ENCODE results near the gene GPR135. TPM values are rescaled to one million over a fixed set of nuclear protein-coding genes. Genes with fewer than 3 reads are reported as not detected.
A peak's percentile ranks its signal among the peaks of the same experiment; 100 is the strongest.
"Not testable (repeated sequence)": the region's sequence is repeated elsewhere in the genome, so short reads cannot be mapped to it uniquely, and the experiment has no call there.

GPR135 gene
- total RNA-seq, 1 donor from 2014 or later: 6.5 TPM

- DNase-seq (ENCODE audit: low read depth): no peak
These were observed 10.5 kb upstream of the GPR135 start for GRCh38 chr14:59475709-59476108.

DNA sequence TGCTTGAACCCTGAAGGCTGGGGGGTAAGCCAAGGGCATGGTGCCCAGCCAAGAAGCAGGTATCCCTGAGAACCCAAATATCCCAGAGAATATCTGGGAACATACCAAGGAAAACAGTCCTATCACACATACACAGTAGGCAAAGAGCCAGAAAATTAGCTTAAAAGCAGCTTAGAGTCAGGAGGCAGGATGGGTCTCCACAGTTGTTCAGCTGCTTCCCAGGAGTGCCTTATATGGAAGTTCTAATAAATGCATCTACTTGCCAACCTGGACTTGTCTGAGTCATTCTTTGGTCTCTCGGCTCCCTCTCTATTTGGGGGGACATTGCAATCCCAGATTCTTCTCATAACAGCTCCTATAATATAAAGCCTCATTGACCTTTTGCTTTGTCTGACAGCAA, 9.0 kb upstream of the GPR135 start:
- peak; percentile 81 for DNase-seq (ENCODE audit: low read depth)

DNA sequence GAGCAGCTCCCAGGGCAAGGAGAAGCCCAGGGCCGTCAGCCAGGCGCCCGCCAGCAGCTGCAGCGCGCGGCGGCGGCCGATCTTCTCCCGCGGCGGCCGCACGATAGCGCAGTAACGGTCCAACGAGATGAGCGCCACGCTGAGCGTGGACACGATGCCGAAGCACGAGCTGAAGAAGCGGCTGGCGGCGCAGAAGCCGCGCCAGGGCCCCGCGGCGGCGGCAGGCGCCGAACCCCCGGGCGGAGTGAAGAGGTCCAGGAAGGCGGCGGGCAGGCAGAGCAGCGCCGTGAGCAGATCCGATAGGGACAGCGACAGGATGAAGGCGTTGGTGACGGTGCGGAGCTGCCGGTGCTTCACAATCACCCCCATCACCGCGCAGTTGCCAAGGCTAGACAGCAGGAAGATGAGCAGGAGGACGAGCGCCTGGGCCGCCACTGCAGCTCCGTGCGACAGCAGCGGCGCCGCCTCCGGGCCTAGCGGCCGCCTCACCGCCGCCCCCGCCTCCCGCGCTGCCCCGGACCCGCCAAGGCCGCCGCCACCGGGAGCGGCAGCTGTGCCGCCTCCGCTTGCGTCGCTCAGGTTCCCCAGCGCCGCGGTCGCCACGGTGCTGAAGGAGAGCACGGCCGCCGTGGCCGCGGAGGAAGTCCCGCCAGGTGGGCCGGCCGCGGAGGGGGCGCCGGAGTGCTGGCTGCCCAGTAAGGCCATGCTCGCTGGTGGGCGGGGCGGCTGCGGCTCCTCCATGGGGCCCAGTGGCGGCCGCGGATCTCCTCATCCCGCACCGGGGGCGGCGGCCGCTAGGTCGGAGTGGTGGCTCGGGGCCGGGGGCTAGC, 479 bp downstream of the GPR135 start:
- DNase-seq (ENCODE audit: low read depth): peak; percentile 24

DNA sequence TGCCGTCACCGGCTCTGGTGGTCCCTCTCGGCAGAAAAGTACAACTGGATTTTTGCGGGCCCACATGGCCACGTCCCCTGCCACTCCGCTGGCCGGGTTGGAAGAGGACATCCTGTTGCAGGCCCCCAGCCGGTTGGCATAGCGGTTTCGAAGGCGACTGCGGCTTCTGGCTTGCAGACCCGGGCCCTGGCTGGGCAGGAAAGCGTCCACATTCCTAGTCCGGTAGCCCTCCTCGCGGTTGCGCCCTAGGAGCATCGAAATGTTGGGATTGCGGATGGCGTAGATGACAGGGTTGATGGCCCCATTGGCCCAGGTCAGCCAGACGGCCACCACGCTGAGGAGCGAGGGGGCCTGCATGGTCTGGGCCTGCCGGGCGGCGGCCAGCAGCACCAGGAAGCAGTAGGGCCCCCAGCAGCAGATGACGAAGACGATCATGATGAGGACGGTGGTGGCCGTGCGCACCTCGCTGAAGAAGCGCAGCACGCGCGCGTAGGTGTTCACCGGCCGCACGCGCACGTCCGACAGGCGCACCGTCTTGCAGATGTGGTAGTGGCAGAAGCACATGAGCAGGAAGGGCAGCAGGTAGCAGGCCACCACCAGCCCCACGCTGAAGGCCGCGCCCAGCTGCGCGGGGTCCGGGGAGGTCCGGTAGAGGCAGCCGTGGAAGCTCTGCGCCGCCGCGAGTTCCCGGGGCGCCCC, 1.2 kb downstream of the GPR135 start:
- no peak for DNase-seq (ENCODE audit: low read depth)

GRCh38 chr14:59461891-59462290, 3.3 kb downstream of the GPR135 start:
- no peak for DNase-seq (ENCODE audit: low read depth)

DNA sequence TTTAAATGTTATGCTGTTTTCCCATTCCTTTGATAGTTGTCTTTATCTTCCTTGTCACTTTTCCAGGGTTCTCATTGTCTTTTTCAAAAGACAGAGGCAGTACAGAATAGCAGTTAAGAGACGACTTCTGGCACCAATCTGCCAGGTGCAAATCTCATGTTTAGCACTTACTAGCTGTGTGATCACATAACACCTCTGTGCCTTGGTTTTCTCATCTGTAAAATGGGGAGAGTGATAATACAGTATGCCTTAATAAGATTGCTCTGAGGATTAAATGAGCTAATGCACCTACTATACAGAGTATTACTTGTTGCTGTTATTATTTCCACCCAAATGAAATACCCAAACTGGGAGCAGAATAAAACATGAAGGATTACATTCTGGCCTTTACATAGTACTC, 4.8 kb downstream of the GPR135 start:
- DNase-seq (ENCODE audit: low read depth): no peak

DNA sequence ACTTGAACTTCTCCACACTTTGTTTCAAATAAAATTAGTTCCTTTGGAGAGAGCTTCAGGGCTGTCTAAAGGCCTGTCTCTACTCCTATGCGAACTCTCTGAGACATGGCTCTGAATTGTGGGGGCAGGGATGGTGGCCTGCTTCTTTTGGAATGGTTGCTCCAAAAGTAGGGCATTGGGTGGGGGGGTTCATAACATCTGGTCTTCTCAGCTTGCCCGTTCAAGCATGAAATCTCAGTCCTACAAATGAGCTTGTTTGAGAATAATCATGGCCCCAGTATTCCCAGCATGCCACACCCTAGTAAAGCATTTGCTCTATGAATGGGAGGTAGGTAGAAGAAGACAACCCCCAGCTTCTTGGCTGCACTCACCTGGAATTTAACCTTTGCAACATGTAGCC, 6.7 kb downstream of the GPR135 start:
- DNase-seq (ENCODE audit: low read depth): no peak

DNA sequence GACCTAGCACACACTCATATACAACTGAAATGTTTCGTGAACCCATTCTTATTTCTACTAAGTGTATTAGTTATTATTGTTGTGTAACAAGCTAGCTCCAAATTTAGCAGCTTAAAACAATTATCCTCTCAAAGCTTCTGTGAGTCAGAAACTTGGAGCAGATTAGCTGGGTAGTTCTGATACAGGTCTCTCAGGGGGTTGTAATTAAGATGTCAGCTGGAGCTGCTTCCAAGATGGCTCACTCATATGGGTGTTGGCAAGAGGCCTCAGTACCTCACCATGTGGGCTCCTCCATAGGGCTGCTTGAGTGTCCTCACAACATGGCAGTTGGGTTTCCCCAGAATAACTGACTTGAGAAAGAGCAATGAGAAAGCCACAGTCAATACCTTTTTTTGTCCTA, 9.8 kb downstream of the GPR135 start:
- peak; percentile 32 for DNase-seq (ENCODE audit: low read depth)

GRCh38 chr14:59454139-59454538, 11.0 kb downstream of the GPR135 start:
- peak; percentile 84 for DNase-seq (ENCODE audit: low read depth)

DNA sequence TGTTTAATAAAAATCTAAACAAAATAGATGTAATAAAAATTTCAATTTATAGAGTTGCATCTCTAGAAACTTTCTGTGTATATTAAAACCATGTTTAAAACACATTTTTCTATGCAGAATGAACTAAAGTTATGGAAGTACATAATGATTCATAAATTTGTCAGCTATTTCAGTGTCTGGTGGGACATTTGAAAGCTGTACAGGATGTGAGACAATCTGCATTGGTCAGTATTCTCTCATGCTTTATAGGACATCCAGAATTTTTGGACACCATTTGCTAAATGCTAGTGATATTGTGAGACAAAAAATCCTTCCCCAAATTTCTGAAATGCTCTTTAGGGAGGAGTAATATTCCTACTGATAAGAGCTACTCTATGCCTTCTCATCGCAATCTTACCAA, 13.3 kb downstream of the GPR135 start:
- no peak for DNase-seq (ENCODE audit: low read depth)

DNA sequence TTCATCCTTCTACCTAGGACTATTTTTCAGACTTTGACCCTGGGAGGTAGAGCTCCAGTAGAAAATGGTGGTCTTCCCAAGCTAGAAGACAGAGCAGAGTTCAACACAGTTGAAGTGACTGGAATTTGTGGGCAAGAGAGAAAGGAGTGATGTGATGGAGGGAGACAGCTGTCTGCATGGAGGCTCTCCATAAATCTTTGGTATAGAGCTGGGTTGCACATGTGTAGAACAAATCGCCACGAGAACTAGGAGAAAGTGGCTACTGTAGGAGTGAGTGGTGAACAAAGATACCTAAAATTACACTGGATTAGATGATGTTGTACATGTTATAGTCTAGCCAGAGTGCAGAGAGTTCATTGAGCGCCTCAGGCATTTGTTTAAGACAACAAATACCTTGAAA, 14.5 kb downstream of the GPR135 start:
- DNase-seq (ENCODE audit: low read depth): peak; percentile 71

GRCh38 chr14:59448673-59449072, 16.5 kb downstream of the GPR135 start:
- DNase-seq (ENCODE audit: low read depth): not testable (repeated sequence)

- no peak for DNase-seq (ENCODE audit: low read depth)
These were observed 25.8 kb downstream of the GPR135 start for GRCh38 chr14:59439256-59439965.

GRCh38 chr14:59438195-59438647, 27.0 kb downstream of the GPR135 start:
- peak; percentile 46 for DNase-seq (ENCODE audit: low read depth)

GRCh38 chr14:59435987-59436386, 29.2 kb downstream of the GPR135 start:
- no peak for DNase-seq (ENCODE audit: low read depth)

DNA sequence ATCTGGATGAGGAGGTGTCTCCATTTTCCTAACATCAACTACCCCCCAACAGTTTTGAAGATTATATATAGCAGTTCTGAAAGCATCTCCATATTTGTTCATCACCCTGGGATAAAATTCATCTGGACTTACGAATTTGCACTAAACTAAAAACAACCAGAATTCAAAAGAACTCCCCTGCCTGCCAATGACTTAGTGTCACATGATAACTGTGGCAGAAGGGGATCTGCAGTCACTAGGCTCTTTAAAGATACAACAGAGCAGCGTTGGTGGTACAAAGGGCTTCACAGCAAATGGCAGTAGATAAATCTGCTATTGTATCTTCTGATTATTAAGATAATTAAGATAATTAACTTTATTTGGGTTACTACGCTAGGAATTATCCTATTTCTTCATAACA, 30.1 kb downstream of the GPR135 start:
- DNase-seq (ENCODE audit: low read depth): no peak

DNA sequence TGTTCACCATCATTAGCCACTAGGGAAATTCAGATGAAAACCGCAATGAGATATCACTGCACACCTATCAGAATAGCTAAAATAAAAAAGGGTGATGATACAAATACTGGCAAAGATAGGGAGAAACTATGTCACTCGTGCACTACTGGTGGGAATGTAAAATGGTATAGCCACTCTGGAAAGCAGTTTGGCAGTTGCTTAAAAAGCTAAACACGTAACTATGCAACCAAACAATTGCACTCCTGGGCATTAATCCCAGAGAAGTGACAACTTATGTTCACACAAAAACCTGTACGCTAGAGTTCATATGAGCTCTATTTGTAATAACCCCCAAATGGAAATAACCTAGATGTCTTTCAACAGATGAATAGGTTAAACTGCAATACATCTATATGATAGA, 35.4 kb downstream of the GPR135 start:
- no peak for DNase-seq (ENCODE audit: low read depth)

DNA sequence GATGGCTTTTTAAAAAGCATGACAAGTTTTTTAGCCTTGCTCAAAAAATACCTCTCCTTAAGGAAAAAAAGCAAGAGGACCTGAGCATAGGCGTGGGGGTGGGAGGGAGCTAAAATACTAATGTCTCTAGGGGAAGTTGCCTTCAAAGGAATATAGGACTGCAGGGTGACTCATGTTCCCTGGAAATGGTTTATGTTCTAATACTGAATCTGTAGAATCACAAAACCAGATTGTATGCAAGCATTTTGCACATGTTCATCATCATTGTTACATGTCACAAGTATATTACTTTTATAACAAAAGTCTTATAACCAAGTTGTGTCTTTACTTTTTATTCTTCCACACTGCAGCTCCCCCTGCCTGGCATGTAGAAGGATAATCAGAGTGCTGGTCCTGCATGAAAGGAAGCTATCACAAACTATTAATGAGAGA, 36.6 kb downstream of the GPR135 start:
- DNase-seq (ENCODE audit: low read depth): peak; percentile 40

- peak; percentile 78 for DNase-seq (ENCODE audit: low read depth)
These were observed 37.3 kb downstream of the GPR135 start for GRCh38 chr14:59427653-59428580.

GRCh38 chr14:59425322-59425935, 39.8 kb downstream of the GPR135 start:
- DNase-seq (ENCODE audit: low read depth): peak; percentile 78
